Naive thymus-derived CD4-positive, alpha-beta T cell (primary cell): ENCODE results near the gene RNASE9. TPM values are rescaled to one million over a fixed set of nuclear protein-coding genes. Genes with fewer than 3 reads are reported as not detected.
"Not testable (repeated sequence)": the region's sequence is repeated elsewhere in the genome, so short reads cannot be mapped to it uniquely, and the experiment has no call there.

Experiments used
- ATAC-seq: fragments of 150-1000 bp; cut with Tn5 transposase; 2 replicates; pipeline ENCODE4 v1.10.0; 2021; ENCODE audit warnings: mild to moderate bottlenecking, moderate library complexity
- CTCF ChIA-PET: fragments of 350-600 bp; sonication (Branson Sonifier 250); formaldehyde crosslinking; loops from one replicate; lab custom pipeline; 2021; ENCODE audit warnings: antibody characterized with exemption; lab: Charles Lee
- POLR2A ChIA-PET: fragments of 350-600 bp; sonication (Branson Sonifier 250); formaldehyde crosslinking; loops from one replicate; lab custom pipeline; 2021; ENCODE audit warnings: antibody characterized with exemption, inconsistent platforms; lab: Charles Lee
- DNase-seq, 9 donors: peaks; one replicate each; pipeline versions ENCODE4 v3.0.0 to v3.0.0-alpha.2; 2020 to 2022; ENCODE audit warnings: mixed read lengths in 1 of 9
- H3K27ac ChIP-seq: one replicate; pipeline ENCODE4 v1.7.0; 2013; ENCODE audit warnings: mild to moderate bottlenecking, low read depth, low read length, moderate library complexity
- H3K27me3 ChIP-seq, 2 donors: one replicate each; pipeline ENCODE4 v1.7.0; 2013; ENCODE audit warnings: low read length in 2 of 2, mild to moderate bottlenecking in 2 of 2, moderate library complexity in 2 of 2; ENCODE audit not compliant: control insufficient read depth in 2 of 2, insufficient read depth in 2 of 2
- H3K36me3 ChIP-seq, 3 experiments: 1 replicate in 2 of 3; 2 replicates in 1 of 3; pipeline ENCODE4 v1.7.0; 2013; ENCODE audit warnings: low read length in 3 of 3, mild to moderate bottlenecking in 3 of 3, moderate library complexity in 1 of 3; ENCODE audit not compliant: insufficient read depth in 3 of 3, control insufficient read depth in 2 of 3
- H3K4me1 ChIP-seq, 2 donors: one replicate each; pipeline ENCODE4 v1.7.0; 2013; ENCODE audit warnings: low read length in 2 of 2, mild to moderate bottlenecking in 2 of 2, moderate library complexity in 1 of 2; ENCODE audit not compliant: control insufficient read depth in 2 of 2, insufficient read depth in 2 of 2
- H3K4me3 ChIP-seq: 2 replicates; pipeline ENCODE4 v1.7.0; 2013; ENCODE audit warnings: mild to moderate bottlenecking, low read length
- H3K9me3 ChIP-seq, 3 experiments: 1 replicate in 2 of 3; 2 replicates in 1 of 3; pipeline ENCODE4 v1.7.0; 2013; ENCODE audit warnings: low read length in 3 of 3; ENCODE audit not compliant: control insufficient read depth in 2 of 3
- H3K27ac Mint-ChIP-seq, 9 donors: one replicate each; pipeline ENCODE4 v1.8.0; 2020 to 2022; ENCODE audit warnings: mixed read lengths in 9 of 9, mild to moderate bottlenecking in 8 of 9, moderate library complexity in 5 of 9, inconsistent platforms in 2 of 9
- H3K27me3 Mint-ChIP-seq, 5 donors: one replicate each; pipeline ENCODE4 v1.8.0; 2021 to 2022; ENCODE audit warnings: mixed read lengths in 5 of 5, mild to moderate bottlenecking in 1 of 5
- H3K36me3 Mint-ChIP-seq, 5 donors: one replicate each; pipeline ENCODE4 v1.8.0; 2020 to 2022; ENCODE audit warnings: mixed read lengths in 5 of 5, mild to moderate bottlenecking in 3 of 5, inconsistent platforms in 1 of 5
- H3K4me1 Mint-ChIP-seq, 7 donors: one replicate each; pipeline ENCODE4 v1.8.0; 2020 to 2022; ENCODE audit warnings: mixed read lengths in 7 of 7, mild to moderate bottlenecking in 3 of 7, inconsistent platforms in 1 of 7
- H3K4me3 Mint-ChIP-seq, 10 donors: one replicate each; pipeline ENCODE4 v1.8.0; 2020 to 2022; ENCODE audit warnings: mild to moderate bottlenecking in 10 of 10, mixed read lengths in 10 of 10, moderate library complexity in 6 of 10, inconsistent platforms in 2 of 10
- H3K9me3 Mint-ChIP-seq, 11 donors: one replicate each; pipeline ENCODE4 v1.8.0; 2020 to 2022; ENCODE audit warnings: mixed read lengths in 11 of 11, mild to moderate bottlenecking in 4 of 11, inconsistent platforms in 1 of 11, moderate library complexity in 1 of 11
- intact Hi-C, 2 donors: fragments of 100-400 bp; cut with micrococcal nuclease; formaldehyde crosslinking; loops; one replicate each; pipeline ENCODE4 v1.15.1; 2023
- polyA plus RNA-seq, 2 donors: library from polyadenylated mRNA; unstranded; fragments of 300-500 nt; fragmentation: Illumina TruSeq; gene quantifications; one replicate each; pipeline ENCODE4 v1.2.3, GENCODE V29; 2021
- total RNA-seq, 6 experiments: library from RNA in 5 of 6; stranded (reverse) in 5 of 6; gene quantifications; 1 replicate in 5 of 6; 2 replicates in 1 of 6; pipeline ENCODE4 v1.2.3 and lab custom pipeline; 2021 to 2026

RNASE9 gene
- total and polyA plus RNA-seq, 7 experiments from 2014 or later, result not detected

GRCh38 chr14:20506276-20506675 is 54.6 kb downstream of the RNASE9 start:
- CTCF ChIA-PET, ATAC-seq, intact Hi-C loops, H3K4me3 Mint-ChIP-seq, H3K27me3 ChIP-seq, H3K36me3 Mint-ChIP-seq, H3K9me3 Mint-ChIP-seq, H3K4me3 ChIP-seq, H3K4me1 ChIP-seq, H3K4me1 Mint-ChIP-seq, H3K36me3 ChIP-seq, H3K9me3 ChIP-seq, H3K27ac Mint-ChIP-seq, POLR2A ChIA-PET, H3K27ac ChIP-seq, DNase-seq: not testable (repeated sequence)
- peaks cover 0 to 11% (median 0%) of the 10 kb centered on the region in 5 donors for H3K27me3 Mint-ChIP-seq

Other genes starting within 250 kb of the RNASE9 start
- gene CCNB1IP1, start 227.8 kb downstream of the RNASE9 start, total RNA-seq, result 10 to 100 TPM; 19.1 to 29.8 (median 28.7) TPM
- gene CCNB1IP1, start 227.8 kb downstream of the RNASE9 start, polyA plus RNA-seq, result 10 to 100 TPM; 14.8 to 21.4 TPM
- 10 to 100 TPM; 15.3 to 24.5 (median 21.3) TPM for gene PARP2, start 217.4 kb downstream of the RNASE9 start, total RNA-seq
- 10 to 100 TPM in 1 of 2 donors, 1 to 10 TPM in 1; 9.8 to 14.0 TPM for gene PARP2, start 217.4 kb downstream of the RNASE9 start, polyA plus RNA-seq
- 10 to 100 TPM; 23.5 to 56.0 (median 43.6) TPM for gene TEP1, start 147.5 kb downstream of the RNASE9 start, total RNA-seq
- gene TEP1, start 147.5 kb downstream of the RNASE9 start, polyA plus RNA-seq, result 1 to 10 TPM in 1 of 2 donors, under 1 TPM in 1; 0.74 to 6.3 TPM
- under 1 TPM in 4 of 5 experiments, not detected in 1; 0.14 to 0.51 (median 0.23) TPM for gene KLHL33, start 124.9 kb downstream of the RNASE9 start, total RNA-seq
- gene KLHL33, start 124.9 kb downstream of the RNASE9 start, polyA plus RNA-seq, result not detected
- gene OSGEP, start 106.2 kb downstream of the RNASE9 start, total RNA-seq, result 10 to 100 TPM; 54.2 to 77.2 (median 69.1) TPM
- 10 to 100 TPM; 30.8 to 42.9 TPM for gene OSGEP, start 106.2 kb downstream of the RNASE9 start, polyA plus RNA-seq
- 100 to 1,000 TPM in 4 of 5 experiments, 10 to 100 TPM in 1; 97.4 to 159 (median 129) TPM for gene APEX1, start 105.8 kb downstream of the RNASE9 start, total RNA-seq
- 100 to 1,000 TPM; 161 to 205 TPM for gene APEX1, start 105.8 kb downstream of the RNASE9 start, polyA plus RNA-seq
- 10 to 100 TPM; 34.9 to 87.1 (median 74.2) TPM for gene PIP4P1, start 99.6 kb downstream of the RNASE9 start, total RNA-seq
- gene PIP4P1, start 99.6 kb downstream of the RNASE9 start, polyA plus RNA-seq, result 10 to 100 TPM; 20.7 to 38.5 TPM
- gene PNP, start 91.6 kb downstream of the RNASE9 start, total RNA-seq, result 100 to 1,000 TPM in 2 of 5 experiments, 10 to 100 TPM in 3; 58.9 to 179 (median 83.0) TPM
- gene PNP, start 91.6 kb downstream of the RNASE9 start, polyA plus RNA-seq, result 10 to 100 TPM; 35.6 to 59.6 TPM
- 1 to 10 TPM in 1 of 5 experiments, under 1 TPM in 4; 0.63 to 1.1 (median 0.70) TPM for gene RNASE10, start 55.5 kb downstream of the RNASE9 start, total RNA-seq
- gene RNASE10, start 55.5 kb downstream of the RNASE9 start, polyA plus RNA-seq, result not detected
- gene RNASE11, start 27.0 kb upstream of the RNASE9 start, total RNA-seq, result not detected
- gene RNASE11, start 27.0 kb upstream of the RNASE9 start, polyA plus RNA-seq, result not detected
- not detected for gene RNASE12, start 30.3 kb upstream of the RNASE9 start, total RNA-seq
- gene RNASE12, start 30.3 kb upstream of the RNASE9 start, polyA plus RNA-seq, result not detected
- not detected for gene OR6S1, start 80.6 kb upstream of the RNASE9 start, total RNA-seq
- not detected for gene OR6S1, start 80.6 kb upstream of the RNASE9 start, polyA plus RNA-seq
- 1 to 10 TPM in 1 of 5 experiments, under 1 TPM in 4; 0.17 to 4.2 (median 0.43) TPM for gene RNASE4, start 123.5 kb upstream of the RNASE9 start, total RNA-seq
- gene RNASE4, start 123.5 kb upstream of the RNASE9 start, polyA plus RNA-seq, result under 1 TPM in 1 of 2 donors, not detected in 1; 0.83 TPM
- 1 to 10 TPM in 3 of 5 experiments, not detected in 2; 1.6 to 3.5 (median 1.7) TPM for gene ANG, start 127.7 kb upstream of the RNASE9 start, total RNA-seq
- gene ANG, start 127.7 kb upstream of the RNASE9 start, polyA plus RNA-seq, result under 1 TPM in 1 of 2 donors, not detected in 1; 0.40 TPM
- not detected for gene EDDM3A, start 184.8 kb upstream of the RNASE9 start, total RNA-seq
- gene EDDM3A, start 184.8 kb upstream of the RNASE9 start, polyA plus RNA-seq, result not detected
- not detected for gene EDDM3B, start 207.4 kb upstream of the RNASE9 start, total RNA-seq
- not detected for gene EDDM3B, start 207.4 kb upstream of the RNASE9 start, polyA plus RNA-seq
- gene RNASE6, start 220.2 kb upstream of the RNASE9 start, total RNA-seq, result 10 to 100 TPM in 1 of 5 experiments, 1 to 10 TPM in 4; 2.7 to 34.2 (median 2.9) TPM
- gene RNASE6, start 220.2 kb upstream of the RNASE9 start, polyA plus RNA-seq, result 1 to 10 TPM; 3.6 to 5.6 TPM
- gene RNASE1, start 241.8 kb upstream of the RNASE9 start, total RNA-seq, result 10 to 100 TPM in 2 of 5 experiments, 1 to 10 TPM in 1, not detected in 2; 1.8 to 19.0 (median 15.5) TPM
- gene RNASE1, start 241.8 kb upstream of the RNASE9 start, polyA plus RNA-seq, result not detected